ENCODE results near the gene FMOD. TPM values are rescaled to one million over a fixed set of nuclear protein-coding genes. Genes with fewer than 3 reads are reported as not detected.
"Not testable (repeated sequence)": the region's sequence is repeated elsewhere in the genome, so short reads cannot be mapped to it uniquely, and the experiment has no call there.

FMOD gene
- total RNA-seq, 1 donor from 2014 or later = 0.47 TPM

GRCh38 chr1:203316626-203317093 lies 34.3 kb downstream of the FMOD start:
- no peak for DNase-seq (ENCODE audit: low spot score)
- TF ChIP-seq CTCF (IDR thresholded peaks at IDR 0.05) = no peak
- Mint-ChIP-seq H3K27ac (ENCODE audit: unreplicated experiment) (no peak overlapping the region), H3K4me3 (ENCODE audit: unreplicated experiment) (no peak overlapping the region), H3K27me3 (ENCODE audit: low read depth) (peaks cover 9% of the 10 kb centered on the region), H3K4me1 (ENCODE audit: low read depth) (peaks cover 15% of the 10 kb centered on the region), H3K36me3 (ENCODE audit: low read depth) (peaks cover 2% of the 10 kb centered on the region), H3K9me3 (ENCODE audit: low read depth) (no peaks in the 10 kb centered on the region)

GRCh38 chr1:203314025-203314759 lies 36.7 kb downstream of the FMOD start:
- H3K4me1 Mint-ChIP-seq (ENCODE audit: low read depth) = peaks cover 17% of the 10 kb centered on the region
- H3K27ac Mint-ChIP-seq (ENCODE audit: unreplicated experiment); H3K36me3 Mint-ChIP-seq (ENCODE audit: low read depth): not testable (repeated sequence)

GRCh38 chr1:203311368-203312301 lies 39.3 kb downstream of the FMOD start:
- no peak for DNase-seq (ENCODE audit: low spot score)
- Mint-ChIP-seq H3K9me3 (ENCODE audit: low read depth) (no peaks in the 10 kb centered on the region), H3K27ac (ENCODE audit: unreplicated experiment) (no peak overlapping the region)

More at GRCh38 chr1:203314025-203314759, 36.7 kb downstream of the FMOD start:
- H3K9me3 Mint-ChIP-seq (ENCODE audit: low read depth); DNase-seq (ENCODE audit: low spot score); H3K27me3 Mint-ChIP-seq (ENCODE audit: low read depth); H3K4me3 Mint-ChIP-seq (ENCODE audit: unreplicated experiment): not testable (repeated sequence)

GRCh38 chr1:203308923-203309331 lies 42.0 kb downstream of the FMOD start:
- H3K27ac Mint-ChIP-seq (ENCODE audit: unreplicated experiment) = no peak overlapping the region
- peak overlapping the region; percentile 34 for H3K4me3 Mint-ChIP-seq (ENCODE audit: unreplicated experiment)
- no peak for TF ChIP-seq CTCF (IDR thresholded peaks at IDR 0.05)
- H3K36me3 Mint-ChIP-seq (ENCODE audit: low read depth) = peaks cover 23% of the 10 kb centered on the region
- no peaks in the 10 kb centered on the region for H3K9me3 Mint-ChIP-seq (ENCODE audit: low read depth)
- peaks cover 47% of the 10 kb centered on the region for H3K4me1 Mint-ChIP-seq (ENCODE audit: low read depth)
- no peak for DNase-seq (ENCODE audit: low spot score)
- H3K27me3 Mint-ChIP-seq (ENCODE audit: low read depth) = no peaks in the 10 kb centered on the region

More at GRCh38 chr1:203311368-203312301, 39.3 kb downstream of the FMOD start:
- Mint-ChIP-seq H3K4me1 (ENCODE audit: low read depth) (peaks cover 40% of the 10 kb centered on the region), H3K27me3 (ENCODE audit: low read depth) (no peaks in the 10 kb centered on the region), H3K4me3 (ENCODE audit: unreplicated experiment) (no peak overlapping the region), H3K36me3 (ENCODE audit: low read depth) (peaks cover 24% of the 10 kb centered on the region)
- TF ChIP-seq CTCF (IDR thresholded peaks at IDR 0.05) = no peak

GRCh38 chr1:203308328-203308922 lies 42.5 kb downstream of the FMOD start:
- DNase-seq (ENCODE audit: low spot score) = no peak
- Mint-ChIP-seq H3K4me1 (ENCODE audit: low read depth) (peaks cover 47% of the 10 kb centered on the region), H3K36me3 (ENCODE audit: low read depth) (peaks cover 22% of the 10 kb centered on the region), H3K9me3 (ENCODE audit: low read depth) (no peaks in the 10 kb centered on the region), H3K4me3 (ENCODE audit: unreplicated experiment) (peak overlapping the region; percentile 91), H3K27ac (ENCODE audit: unreplicated experiment) (no peak overlapping the region), H3K27me3 (ENCODE audit: low read depth) (no peaks in the 10 kb centered on the region)
- no peak for TF ChIP-seq CTCF (IDR thresholded peaks at IDR 0.05)

Data from chondrocyte (in vitro differentiated cells).